ENCODE data around the gene IL17RE.

DNA sequence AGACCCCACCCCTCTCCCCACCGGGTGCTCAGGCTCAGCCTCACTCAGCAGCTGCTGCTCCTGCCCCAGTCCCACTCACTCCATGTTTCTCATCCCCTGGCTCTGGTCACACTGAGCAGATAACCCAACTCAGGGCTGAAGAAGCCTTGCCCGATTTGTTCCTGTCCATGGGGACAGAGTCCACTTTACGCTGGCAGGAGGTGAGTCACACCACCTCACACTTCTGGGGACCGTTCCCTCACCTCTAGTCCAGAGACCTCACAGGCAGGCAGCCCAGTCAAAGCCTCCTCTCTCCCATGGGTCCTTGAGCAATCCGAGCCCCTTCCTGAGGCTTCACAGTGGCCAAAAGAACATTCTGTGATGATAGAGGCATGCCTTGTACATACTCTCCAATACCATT is 23.9 kb upstream of the IL17RE start:
- TF ChIP-seq CTCF (conservative IDR thresholded peaks at IDR 0.05 in 1 of 2, IDR thresholded peaks at IDR 0.05 in 1 of 2; ENCODE audit: extremely low read depth in 1 of 2, insufficient read depth in 1 of 2, low read depth in 1 of 2, low read length in 2 of 2) (no peak), EZH2 (IDR thresholded peaks at IDR 0.05; ENCODE audit: borderline replicate concordance, low read length) (no peak)
